Panc1 (cell line): ENCODE measurements around the gene RAB15.

ENCODE experiments used
- TF ChIP-seq, protein P1 (sequence below): fragments of 450-650 bp; IDR thresholded peaks from 2 replicates; pipeline ENCODE4 v1.5.1; 2017; ENCODE audit warnings: mild to moderate bottlenecking
- TF ChIP-seq, protein P2 (sequence below), 2 experiments: IDR thresholded peaks; 2 replicates each; pipeline ENCODE4 v1.6.1; 2011 to 2012; ENCODE audit warnings: low read depth in 2 of 2, control low read depth in 1 of 2, low read length in 1 of 2, mild to moderate bottlenecking in 1 of 2, moderate library complexity in 1 of 2; ENCODE audit not compliant: insufficient read depth in 1 of 2

DNA sequence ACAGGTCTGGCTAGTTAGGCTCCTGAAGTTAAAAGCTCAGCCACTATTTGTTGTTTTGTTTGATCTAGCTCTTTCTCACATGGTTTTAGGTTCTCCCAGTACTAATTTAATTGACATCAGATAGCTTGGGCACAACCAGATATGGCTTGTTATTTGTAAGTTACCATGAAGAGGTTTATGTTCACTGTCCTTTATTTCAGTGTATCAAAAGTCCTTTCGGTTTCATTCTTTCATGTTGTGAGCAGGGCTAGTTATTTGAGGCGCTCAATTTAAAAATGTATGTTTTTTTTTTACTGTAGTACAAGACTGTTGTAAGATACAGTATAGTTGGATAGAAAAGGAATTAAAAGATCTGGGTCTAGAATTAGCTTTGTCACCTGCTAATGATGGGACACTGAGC lies 36.6 kb downstream of the RAB15 start:
- TF ChIP-seq, protein P1, sequence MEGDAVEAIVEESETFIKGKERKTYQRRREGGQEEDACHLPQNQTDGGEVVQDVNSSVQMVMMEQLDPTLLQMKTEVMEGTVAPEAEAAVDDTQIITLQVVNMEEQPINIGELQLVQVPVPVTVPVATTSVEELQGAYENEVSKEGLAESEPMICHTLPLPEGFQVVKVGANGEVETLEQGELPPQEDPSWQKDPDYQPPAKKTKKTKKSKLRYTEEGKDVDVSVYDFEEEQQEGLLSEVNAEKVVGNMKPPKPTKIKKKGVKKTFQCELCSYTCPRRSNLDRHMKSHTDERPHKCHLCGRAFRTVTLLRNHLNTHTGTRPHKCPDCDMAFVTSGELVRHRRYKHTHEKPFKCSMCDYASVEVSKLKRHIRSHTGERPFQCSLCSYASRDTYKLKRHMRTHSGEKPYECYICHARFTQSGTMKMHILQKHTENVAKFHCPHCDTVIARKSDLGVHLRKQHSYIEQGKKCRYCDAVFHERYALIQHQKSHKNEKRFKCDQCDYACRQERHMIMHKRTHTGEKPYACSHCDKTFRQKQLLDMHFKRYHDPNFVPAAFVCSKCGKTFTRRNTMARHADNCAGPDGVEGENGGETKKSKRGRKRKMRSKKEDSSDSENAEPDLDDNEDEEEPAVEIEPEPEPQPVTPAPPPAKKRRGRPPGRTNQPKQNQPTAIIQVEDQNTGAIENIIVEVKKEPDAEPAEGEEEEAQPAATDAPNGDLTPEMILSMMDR = no peak
- TF ChIP-seq, protein P2, sequence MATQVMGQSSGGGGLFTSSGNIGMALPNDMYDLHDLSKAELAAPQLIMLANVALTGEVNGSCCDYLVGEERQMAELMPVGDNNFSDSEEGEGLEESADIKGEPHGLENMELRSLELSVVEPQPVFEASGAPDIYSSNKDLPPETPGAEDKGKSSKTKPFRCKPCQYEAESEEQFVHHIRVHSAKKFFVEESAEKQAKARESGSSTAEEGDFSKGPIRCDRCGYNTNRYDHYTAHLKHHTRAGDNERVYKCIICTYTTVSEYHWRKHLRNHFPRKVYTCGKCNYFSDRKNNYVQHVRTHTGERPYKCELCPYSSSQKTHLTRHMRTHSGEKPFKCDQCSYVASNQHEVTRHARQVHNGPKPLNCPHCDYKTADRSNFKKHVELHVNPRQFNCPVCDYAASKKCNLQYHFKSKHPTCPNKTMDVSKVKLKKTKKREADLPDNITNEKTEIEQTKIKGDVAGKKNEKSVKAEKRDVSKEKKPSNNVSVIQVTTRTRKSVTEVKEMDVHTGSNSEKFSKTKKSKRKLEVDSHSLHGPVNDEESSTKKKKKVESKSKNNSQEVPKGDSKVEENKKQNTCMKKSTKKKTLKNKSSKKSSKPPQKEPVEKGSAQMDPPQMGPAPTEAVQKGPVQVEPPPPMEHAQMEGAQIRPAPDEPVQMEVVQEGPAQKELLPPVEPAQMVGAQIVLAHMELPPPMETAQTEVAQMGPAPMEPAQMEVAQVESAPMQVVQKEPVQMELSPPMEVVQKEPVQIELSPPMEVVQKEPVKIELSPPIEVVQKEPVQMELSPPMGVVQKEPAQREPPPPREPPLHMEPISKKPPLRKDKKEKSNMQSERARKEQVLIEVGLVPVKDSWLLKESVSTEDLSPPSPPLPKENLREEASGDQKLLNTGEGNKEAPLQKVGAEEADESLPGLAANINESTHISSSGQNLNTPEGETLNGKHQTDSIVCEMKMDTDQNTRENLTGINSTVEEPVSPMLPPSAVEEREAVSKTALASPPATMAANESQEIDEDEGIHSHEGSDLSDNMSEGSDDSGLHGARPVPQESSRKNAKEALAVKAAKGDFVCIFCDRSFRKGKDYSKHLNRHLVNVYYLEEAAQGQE (IDR thresholded peaks at IDR 0.05; ENCODE audit: insufficient read depth in 1 of 2, low read depth in 2 of 2, low read length in 1 of 2) = no peak
